ENCODE results near the gene CUX1. TPM values are rescaled to one million over a fixed set of nuclear protein-coding genes. Genes with fewer than 3 reads are reported as not detected.

Gene CUX1
- total RNA-seq, 3 donors from 2014 or later, result 85.2 to 167 (median 120) TPM

GRCh38 chr7:101978683-101979082, 161.3 kb downstream of the CUX1 start:
- no peaks in the 10 kb centered on the region for H3K9me3 ChIP-seq
- H3K4me1 ChIP-seq (ENCODE audit: low read depth), result peaks cover 23% of the 10 kb centered on the region
- no peak for DNase-seq
- no peak for ATAC-seq
- intact Hi-C loops (cut with DNase I, micrococcal nuclease), result no loop called here
- H3K4me3 ChIP-seq, result no peak overlapping the region
- H3K36me3 ChIP-seq (ENCODE audit: low read depth), result no peaks in the 10 kb centered on the region
- TF ChIP-seq, protein P1, sequence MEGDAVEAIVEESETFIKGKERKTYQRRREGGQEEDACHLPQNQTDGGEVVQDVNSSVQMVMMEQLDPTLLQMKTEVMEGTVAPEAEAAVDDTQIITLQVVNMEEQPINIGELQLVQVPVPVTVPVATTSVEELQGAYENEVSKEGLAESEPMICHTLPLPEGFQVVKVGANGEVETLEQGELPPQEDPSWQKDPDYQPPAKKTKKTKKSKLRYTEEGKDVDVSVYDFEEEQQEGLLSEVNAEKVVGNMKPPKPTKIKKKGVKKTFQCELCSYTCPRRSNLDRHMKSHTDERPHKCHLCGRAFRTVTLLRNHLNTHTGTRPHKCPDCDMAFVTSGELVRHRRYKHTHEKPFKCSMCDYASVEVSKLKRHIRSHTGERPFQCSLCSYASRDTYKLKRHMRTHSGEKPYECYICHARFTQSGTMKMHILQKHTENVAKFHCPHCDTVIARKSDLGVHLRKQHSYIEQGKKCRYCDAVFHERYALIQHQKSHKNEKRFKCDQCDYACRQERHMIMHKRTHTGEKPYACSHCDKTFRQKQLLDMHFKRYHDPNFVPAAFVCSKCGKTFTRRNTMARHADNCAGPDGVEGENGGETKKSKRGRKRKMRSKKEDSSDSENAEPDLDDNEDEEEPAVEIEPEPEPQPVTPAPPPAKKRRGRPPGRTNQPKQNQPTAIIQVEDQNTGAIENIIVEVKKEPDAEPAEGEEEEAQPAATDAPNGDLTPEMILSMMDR (IDR thresholded peaks at IDR 0.05), result no peak

DNA sequence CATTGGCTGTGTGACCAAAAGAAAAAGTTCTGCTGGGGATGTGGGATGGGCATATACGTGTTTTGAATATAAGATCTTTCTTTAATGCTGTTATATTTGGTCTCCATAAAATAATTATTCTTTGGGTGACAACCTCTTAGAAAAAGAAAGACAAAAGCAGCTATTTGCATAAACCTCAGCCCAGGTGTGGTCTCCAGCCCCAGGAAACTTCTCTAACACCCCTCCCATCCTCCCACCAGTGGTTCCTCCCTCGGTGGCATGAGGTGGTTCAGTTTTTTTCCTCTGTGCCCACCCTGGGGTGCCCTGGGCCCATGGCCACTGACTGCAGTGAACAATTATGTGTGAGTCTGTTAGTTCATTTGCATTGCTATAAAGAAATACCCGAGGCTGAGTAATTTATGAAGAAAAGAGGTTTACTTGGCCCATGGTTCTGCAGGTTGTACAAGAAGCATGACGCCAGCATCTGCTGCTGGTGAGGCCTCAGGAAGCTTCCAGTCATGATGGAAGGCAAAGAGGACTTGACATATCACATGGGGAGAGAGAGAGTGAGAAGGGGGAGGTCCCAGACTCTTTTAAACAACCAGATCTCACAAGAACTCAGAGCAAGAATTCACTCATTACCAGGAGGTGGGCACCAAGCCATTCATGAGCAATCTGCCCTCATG, 165.9 kb downstream of the CUX1 start:
- ATAC-seq, result no peak
- Histone ChIP-seq H3K4me3 (no peak overlapping the region), H3K9me3 (no peaks in the 10 kb centered on the region), H3K4me1 (ENCODE audit: low read depth) (peaks cover 25% of the 10 kb centered on the region), H3K36me3 (ENCODE audit: low read depth) (no peaks in the 10 kb centered on the region)
- no peak for DNase-seq
- intact Hi-C loops (cut with DNase I, micrococcal nuclease), result no loop called here
- TF ChIP-seq, protein P1 (IDR thresholded peaks at IDR 0.05), result no peak

GRCh38 chr7:101984133-101984879, 166.9 kb downstream of the CUX1 start:
- peak in 1 of 3 donors; percentile 32 for DNase-seq
- no peak overlapping the region for H3K4me3 ChIP-seq
- TF ChIP-seq, protein P1 (IDR thresholded peaks at IDR 0.05), result no peak
- intact Hi-C loops (cut with DNase I, micrococcal nuclease), result no loop called here
- peak; percentile 92 for ATAC-seq
- H3K4me1 ChIP-seq (ENCODE audit: low read depth), result peaks cover 25% of the 10 kb centered on the region
- no peaks in the 10 kb centered on the region for H3K9me3 ChIP-seq
- H3K36me3 ChIP-seq (ENCODE audit: low read depth), result no peaks in the 10 kb centered on the region

DNA sequence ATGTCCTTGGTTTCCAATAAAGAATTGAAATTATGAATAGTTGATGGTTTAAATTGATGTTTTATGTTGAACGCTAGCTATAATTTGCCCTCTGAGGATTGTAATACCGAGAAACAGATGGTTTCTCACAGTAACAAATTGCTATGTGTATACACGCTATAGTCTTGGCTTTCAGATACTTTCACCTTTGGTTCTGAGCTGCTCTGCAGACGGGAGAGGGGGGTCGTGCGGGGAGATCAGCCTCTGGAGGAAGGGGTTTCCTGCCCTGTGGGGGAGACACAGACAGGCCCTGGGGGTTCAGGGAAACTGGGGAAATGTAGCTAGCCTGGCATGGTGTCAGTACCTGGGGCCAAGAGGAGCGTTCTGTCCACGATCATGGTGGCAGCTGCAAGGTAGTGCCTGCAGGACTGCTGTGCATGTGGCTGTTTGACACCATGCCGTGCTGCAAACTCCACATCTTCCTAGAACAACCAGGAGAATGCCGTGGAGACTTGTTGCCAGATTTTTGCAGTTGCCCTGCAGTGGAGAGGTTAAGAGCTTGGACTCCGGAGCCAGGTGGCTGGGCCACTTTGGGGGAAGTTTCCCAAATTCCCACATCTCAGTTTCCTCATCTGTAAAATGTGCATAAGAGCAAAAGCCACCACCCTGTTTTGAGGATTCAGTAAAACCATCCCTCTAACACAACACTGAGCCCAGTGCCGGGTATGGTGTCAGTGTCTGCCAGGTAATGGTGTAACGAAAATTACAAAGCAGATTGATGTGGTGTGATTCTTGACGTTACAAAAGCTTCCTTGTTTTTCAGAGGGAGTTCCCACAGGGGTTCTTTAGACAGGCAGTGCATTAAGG, 167.9 kb downstream of the CUX1 start:
- ATAC-seq (no peak), DNase-seq (no peak)
- no peaks in the 10 kb centered on the region for H3K36me3 ChIP-seq (ENCODE audit: low read depth)
- H3K4me1 ChIP-seq (ENCODE audit: low read depth), result peaks cover 25% of the 10 kb centered on the region
- no peak overlapping the region for H3K4me3 ChIP-seq
- TF ChIP-seq, protein P1 (IDR thresholded peaks at IDR 0.05), result no peak
- intact Hi-C loops (cut with DNase I, micrococcal nuclease), result no loop called here
- H3K9me3 ChIP-seq, result no peaks in the 10 kb centered on the region

GRCh38 chr7:101985903-101986734, 168.7 kb downstream of the CUX1 start:
- Histone ChIP-seq H3K36me3 (ENCODE audit: low read depth) (no peaks in the 10 kb centered on the region), H3K4me1 (ENCODE audit: low read depth) (peaks cover 23% of the 10 kb centered on the region), H3K9me3 (no peaks in the 10 kb centered on the region), H3K4me3 (no peak overlapping the region)
- DNase-seq (no peak), ATAC-seq (no peak)
- TF ChIP-seq, protein P1 (IDR thresholded peaks at IDR 0.05), result no peak
- intact Hi-C loops (cut with DNase I, micrococcal nuclease), result no loop called here

Data from mucosa of descending colon (tissue), 3 donors.